ENCODE data around the gene STK32C. TPM values are rescaled to one million over a fixed set of nuclear protein-coding genes. Genes with fewer than 3 reads are reported as not detected.

The STK32C gene
- total RNA-seq = 10.4 and 10.5 TPM in 2 replicates

GRCh38 chr10:132307823-132308586, at the start of gene STK32C:
TSS of gene STK32C (minus strand) at chr10:132307950. CDS start at chr10:132307833, 117 bp downstream.

DNA sequence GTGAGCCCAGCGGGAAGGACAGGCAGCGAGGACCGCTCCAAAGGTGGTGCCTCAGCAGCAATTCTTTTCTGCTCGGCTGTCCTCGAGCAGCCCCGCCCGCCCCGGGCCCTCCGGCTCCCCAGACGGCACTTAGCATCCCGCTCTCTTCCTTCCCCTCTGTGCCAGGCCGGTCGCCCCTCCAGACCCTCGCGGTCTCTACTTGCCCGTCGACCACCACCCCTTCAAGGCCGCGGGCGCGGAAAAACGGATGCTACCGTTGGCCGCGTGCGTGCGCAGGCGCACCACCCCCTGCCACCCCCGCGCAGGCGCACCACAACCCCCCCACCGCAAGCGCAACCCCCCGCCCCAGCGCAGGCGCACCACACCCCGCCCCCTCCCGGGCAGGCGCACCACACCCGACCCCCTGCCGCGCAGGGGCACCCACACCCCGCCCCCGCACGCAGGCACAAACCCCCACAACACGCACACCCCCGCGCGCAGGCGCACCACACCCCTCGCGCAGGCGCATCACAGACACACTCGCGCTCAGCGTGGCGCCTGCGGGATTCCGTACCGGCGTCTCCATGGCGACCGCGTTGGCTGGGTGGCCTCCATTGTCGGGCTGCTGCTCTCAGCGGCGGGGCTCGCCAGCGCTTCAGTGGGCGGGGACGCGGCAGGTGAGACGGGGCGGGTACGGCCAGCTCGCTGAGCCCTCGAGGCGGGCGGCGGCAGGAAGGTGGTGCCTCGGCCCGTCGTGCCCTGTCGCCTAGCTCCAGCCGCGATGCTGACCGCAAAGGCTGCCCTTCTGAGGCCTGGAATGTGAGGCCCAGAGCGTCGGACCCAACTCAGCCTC, 24.1 kb upstream of the STK32C start, which contains the start of gene LRRC27:
Gene LRRC27 (plus strand): TSS at position 593 of the 832 bp plus-strand sequence. CDS start 1,332 bp downstream, outside the sequence.

DNA sequence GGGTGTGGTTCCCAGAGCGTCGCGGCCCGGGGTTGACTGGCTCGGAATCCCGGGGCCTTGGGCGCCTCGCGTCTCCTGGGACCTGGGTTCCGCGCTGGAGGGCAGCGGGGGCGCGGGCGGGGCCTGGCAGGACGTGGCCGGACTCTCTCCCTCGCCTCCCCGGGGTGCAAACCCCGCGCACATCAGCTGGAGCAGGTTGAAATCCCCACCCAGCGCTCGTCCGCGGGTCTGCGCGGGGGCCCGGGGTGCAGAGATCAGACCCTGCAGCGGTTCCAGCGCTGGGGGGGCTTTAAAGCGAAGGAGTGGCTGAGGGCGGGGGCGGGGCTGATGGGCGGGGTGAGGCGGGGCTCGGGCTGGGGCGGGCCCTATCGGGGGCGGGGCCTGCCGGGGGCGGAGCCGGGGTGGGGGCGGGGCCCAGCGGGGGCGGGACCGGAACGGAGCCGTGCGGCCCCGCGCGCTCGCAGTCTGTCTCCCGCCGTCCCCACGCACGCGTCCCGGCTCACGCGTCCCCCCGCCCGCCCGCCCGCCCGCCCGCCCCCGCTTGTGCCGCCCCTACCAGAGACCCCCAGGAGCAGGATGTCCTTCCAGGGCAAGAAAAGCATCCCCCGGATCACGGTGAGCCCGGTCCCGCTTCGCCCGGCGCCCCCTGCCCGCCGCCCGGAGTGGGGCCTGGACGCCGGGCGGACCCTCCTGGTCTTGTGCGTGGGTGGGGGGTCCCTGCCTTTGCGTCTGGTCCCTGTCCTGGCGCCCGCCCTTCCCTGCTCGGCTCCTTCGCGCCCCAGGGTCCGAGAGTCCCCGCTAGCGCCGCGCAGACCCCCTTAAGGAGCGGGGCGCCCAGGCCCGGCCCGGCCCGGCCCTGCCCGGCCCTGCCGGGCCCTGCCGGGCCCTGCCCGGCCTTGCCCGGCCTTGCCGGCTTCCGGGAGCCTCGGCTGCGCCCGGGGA, 121.0 kb downstream of the STK32C start, which contains the start of gene DPYSL4:
Gene DPYSL4 (plus strand): TSS at position 461 of the 942 bp plus-strand sequence. CDS start 116 bp downstream, at position 577.

Other genes starting within 250 kb of the STK32C start
- 0.19 and 0.20 TPM in 2 replicates for gene JAKMIP3, start 242.0 kb downstream of the STK32C start, total RNA-seq
- 28.4 and 33.4 TPM in 2 replicates for gene DPYSL4, start 121.0 kb downstream of the STK32C start, total RNA-seq
- gene LRRC27, start 24.2 kb upstream of the STK32C start, total RNA-seq = 6.6 and 7.6 TPM in 2 replicates
- 1.9 and 2.4 TPM in 2 replicates for gene PWWP2B, start 89.2 kb upstream of the STK32C start, total RNA-seq
- 18.6 and 26.0 TPM in 2 replicates for gene INPP5A, start 229.8 kb upstream of the STK32C start, total RNA-seq